Loucy (cell line): ENCODE measurements around the gene TBR1.

Experiments
- H2AFZ ChIP-seq: fragments of 200-600 bp; sonication (generic); 2 replicates; pipeline ENCODE4 v1.6.0; 2016; ENCODE audit warnings: antibody characterized with exemption, mild to moderate bottlenecking, low read length, moderate library complexity
- H3F3A ChIP-seq: fragments of 200-600 bp; 2 replicates; pipeline ENCODE4 v1.6.0; 2016; ENCODE audit warnings: antibody characterized with exemption, low read depth, mild to moderate bottlenecking
- H3K27me3 ChIP-seq: fragments of 200-600 bp; sonication (generic); 2 replicates; pipeline ENCODE4 v1.6.1; 2014; ENCODE audit warnings: low read length, mild to moderate bottlenecking; ENCODE audit not compliant: insufficient read depth, poor library complexity, severe bottlenecking
- H3K36me3 ChIP-seq: fragments of 200-600 bp; sonication (generic); 2 replicates; pipeline ENCODE4 v1.6.1; 2016; ENCODE audit warnings: low read length; ENCODE audit not compliant: insufficient read depth
- H3K4me1 ChIP-seq: fragments of 200-600 bp; sonication (generic); 2 replicates; pipeline ENCODE4 v1.5.1; 2014; ENCODE audit warnings: low read length, mild to moderate bottlenecking; ENCODE audit not compliant: insufficient read depth, poor library complexity, severe bottlenecking
- H3K4me2 ChIP-seq: fragments of 200-600 bp; sonication (generic); 2 replicates; pipeline ENCODE4 v1.6.0; 2014; ENCODE audit warnings: antibody characterized with exemption, low read length, low read depth, mild to moderate bottlenecking; ENCODE audit not compliant: poor library complexity, severe bottlenecking
- H3K4me3 ChIP-seq: fragments of 200-600 bp; sonication (generic); 2 replicates; pipeline ENCODE4 v1.5.1; 2014; ENCODE audit warnings: low read length, mild to moderate bottlenecking, mixed read lengths; ENCODE audit not compliant: poor library complexity, severe bottlenecking
- H3K79me2 ChIP-seq: fragments of 200-600 bp; sonication (generic); 2 replicates; pipeline ENCODE4 v1.6.1; 2014; ENCODE audit warnings: low read length; ENCODE audit not compliant: insufficient read depth
- H3K9ac ChIP-seq: fragments of 200-600 bp; sonication (generic); 2 replicates; pipeline ENCODE4 v1.6.0; 2014; ENCODE audit warnings: mild to moderate bottlenecking, low read depth, low read length, moderate library complexity; ENCODE audit not compliant: poor library complexity, severe bottlenecking
- H3K9me2 ChIP-seq: fragments of 200-600 bp; sonication (generic); replicated peaks from 2 replicates; pipeline ENCODE4 v1.6.1; 2016; ENCODE audit warnings: low read depth, low read length, mixed read lengths
- H3K9me3 ChIP-seq: fragments of 200-600 bp; sonication (generic); 2 replicates; pipeline ENCODE4 v1.6.1; 2014; ENCODE audit warnings: mild to moderate bottlenecking, antibody characterized with exemption, low read length, low read depth; ENCODE audit not compliant: insufficient read depth
- H4K20me1 ChIP-seq: fragments of 200-600 bp; sonication (generic); 2 replicates; pipeline ENCODE4 v1.6.0; 2014; ENCODE audit warnings: antibody characterized with exemption, low read length, mild to moderate bottlenecking; ENCODE audit not compliant: insufficient read depth, poor library complexity, severe bottlenecking
- EZH2phosphoT487 ChIP-seq: fragments of 200-600 bp; IDR thresholded peaks from 2 replicates; pipeline ENCODE4 v1.6.1; 2018; ENCODE audit warnings: antibody characterized with exemption, mild to moderate bottlenecking, moderate library complexity, borderline replicate concordance
- TF ChIP-seq, protein P1 (sequence below): fragments of 200-600 bp; sonication (generic); conservative IDR thresholded peaks from 2 replicates; pipeline ENCODE4 v1.5.1; 2014; ENCODE audit warnings: mild to moderate bottlenecking, antibody characterized with exemption, low read length

The TBR1 gene

DNA sequence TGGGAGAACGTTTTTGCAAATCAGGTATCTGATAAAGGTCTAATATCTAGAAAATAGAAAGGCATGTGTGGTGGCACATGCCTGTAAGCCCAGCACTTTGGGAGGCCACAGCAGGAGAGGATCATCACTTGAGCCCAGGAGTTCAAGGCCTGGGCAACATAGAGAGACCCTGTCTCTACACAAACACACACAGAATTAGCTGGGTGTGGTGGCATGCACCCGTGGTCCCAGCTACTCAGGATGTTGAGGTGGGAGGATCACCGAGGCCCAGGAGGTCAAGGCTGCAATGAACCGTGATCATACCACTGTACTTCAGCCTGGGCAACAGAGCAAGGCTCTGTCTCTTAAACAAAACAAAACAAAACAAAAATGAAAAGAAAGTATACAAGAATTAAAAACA is 13.8 kb upstream of the TBR1 start:
- no peak overlapping the region for H3K9ac ChIP-seq
- no peaks in the 10 kb centered on the region for H3K27me3 ChIP-seq
- no peaks in the 10 kb centered on the region for H3F3A ChIP-seq
- no peaks in the 10 kb centered on the region for H3K9me3 ChIP-seq
- H3K36me3 ChIP-seq = peaks cover 47% of the 10 kb centered on the region
- no peak overlapping the region for H3K4me2 ChIP-seq
- H3K9me2 ChIP-seq = no peaks in the 10 kb centered on the region
- no peaks in the 10 kb centered on the region for H3K4me1 ChIP-seq
- H4K20me1 ChIP-seq = no peaks in the 10 kb centered on the region
- H2AFZ ChIP-seq = no peak overlapping the region
- TF ChIP-seq EZH2phosphoT487 = no peak
- TF ChIP-seq, protein P1, sequence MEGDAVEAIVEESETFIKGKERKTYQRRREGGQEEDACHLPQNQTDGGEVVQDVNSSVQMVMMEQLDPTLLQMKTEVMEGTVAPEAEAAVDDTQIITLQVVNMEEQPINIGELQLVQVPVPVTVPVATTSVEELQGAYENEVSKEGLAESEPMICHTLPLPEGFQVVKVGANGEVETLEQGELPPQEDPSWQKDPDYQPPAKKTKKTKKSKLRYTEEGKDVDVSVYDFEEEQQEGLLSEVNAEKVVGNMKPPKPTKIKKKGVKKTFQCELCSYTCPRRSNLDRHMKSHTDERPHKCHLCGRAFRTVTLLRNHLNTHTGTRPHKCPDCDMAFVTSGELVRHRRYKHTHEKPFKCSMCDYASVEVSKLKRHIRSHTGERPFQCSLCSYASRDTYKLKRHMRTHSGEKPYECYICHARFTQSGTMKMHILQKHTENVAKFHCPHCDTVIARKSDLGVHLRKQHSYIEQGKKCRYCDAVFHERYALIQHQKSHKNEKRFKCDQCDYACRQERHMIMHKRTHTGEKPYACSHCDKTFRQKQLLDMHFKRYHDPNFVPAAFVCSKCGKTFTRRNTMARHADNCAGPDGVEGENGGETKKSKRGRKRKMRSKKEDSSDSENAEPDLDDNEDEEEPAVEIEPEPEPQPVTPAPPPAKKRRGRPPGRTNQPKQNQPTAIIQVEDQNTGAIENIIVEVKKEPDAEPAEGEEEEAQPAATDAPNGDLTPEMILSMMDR = no peak
- H3K4me3 ChIP-seq = no peak overlapping the region
- H3K79me2 ChIP-seq = no peaks in the 10 kb centered on the region

DNA sequence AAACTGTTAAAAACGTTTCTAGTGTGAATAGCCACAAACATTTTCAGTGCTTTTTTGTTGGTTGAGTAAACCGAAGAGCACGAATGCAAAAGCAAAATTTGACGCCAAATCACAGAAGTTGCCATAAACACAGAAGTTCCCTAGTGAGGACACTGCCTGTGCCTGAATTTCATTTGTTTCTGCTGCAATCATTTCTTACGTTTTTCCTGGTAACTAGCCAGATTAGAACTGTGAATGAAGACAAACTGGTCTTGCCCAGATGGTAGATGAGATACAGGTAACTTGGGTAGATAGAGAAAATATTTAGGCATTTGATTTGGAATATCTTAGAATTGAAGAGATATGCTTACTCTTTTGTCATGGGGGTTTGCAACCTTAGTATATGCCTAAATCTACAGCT is 9.8 kb upstream of the TBR1 start:
- Histone ChIP-seq H3K9ac (no peak overlapping the region), H3F3A (no peaks in the 10 kb centered on the region), H3K4me1 (no peaks in the 10 kb centered on the region), H3K27me3 (no peaks in the 10 kb centered on the region), H3K4me3 (no peak overlapping the region), H4K20me1 (no peaks in the 10 kb centered on the region), H3K36me3 (peaks cover 22% of the 10 kb centered on the region; the same call in 1 of the 2 replicates), H3K9me2 (no peaks in the 10 kb centered on the region), H3K9me3 (no peaks in the 10 kb centered on the region), H3K4me2 (no peak overlapping the region), H2AFZ (no peak overlapping the region), H3K79me2 (no peaks in the 10 kb centered on the region)
- no peak for TF ChIP-seq EZH2phosphoT487
- TF ChIP-seq, protein P1 = no peak

DNA sequence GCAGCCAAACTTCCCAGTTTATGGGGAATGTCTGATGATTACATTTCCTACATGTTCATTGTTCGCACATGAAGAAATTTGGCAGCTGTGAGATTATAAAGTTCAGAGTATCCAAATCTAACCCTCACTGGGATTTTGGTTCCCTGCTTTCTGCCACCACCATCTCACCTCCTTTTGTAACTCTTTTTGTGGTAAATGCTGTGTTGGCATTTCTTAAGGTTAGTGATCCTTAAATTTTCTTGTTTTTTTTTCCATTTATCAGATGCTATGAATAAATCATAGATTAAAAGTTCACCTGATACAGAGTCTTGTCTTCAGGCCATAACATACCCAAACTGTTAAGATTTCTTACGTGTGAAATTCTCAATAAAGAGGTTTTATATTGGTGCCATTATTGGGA is 8.5 kb upstream of the TBR1 start:
- Histone ChIP-seq H3K9me3 (no peaks in the 10 kb centered on the region), H2AFZ (no peak overlapping the region)
- TF ChIP-seq, protein P1 = no peak
- no peak for TF ChIP-seq EZH2phosphoT487

More for the DNA sequence above, 8.5 kb upstream of the TBR1 start:
- H4K20me1 ChIP-seq = no peaks in the 10 kb centered on the region
- H3K9ac ChIP-seq = no peak overlapping the region
- H3K4me3 ChIP-seq = no peak overlapping the region
- H3K4me2 ChIP-seq = no peak overlapping the region
- no peaks in the 10 kb centered on the region for H3K27me3 ChIP-seq
- H3F3A ChIP-seq = no peaks in the 10 kb centered on the region
- H3K36me3 ChIP-seq = peaks cover 20% of the 10 kb centered on the region; the same call in 1 of the 2 replicates
- H3K4me1 ChIP-seq = no peaks in the 10 kb centered on the region
- no peaks in the 10 kb centered on the region for H3K9me2 ChIP-seq
- no peaks in the 10 kb centered on the region for H3K79me2 ChIP-seq
